Measurements from ENCODE around the gene PIK3R5.
"Not testable (repeated sequence)": the region's sequence is repeated elsewhere in the genome, so short reads cannot be mapped to it uniquely, and the experiment has no call there.

PIK3R5 gene

GRCh38 chr17:8887834-8888703 lies 77.4 kb downstream of the PIK3R5 start:
- CTCF ChIA-PET, result interaction anchor here (1.7 kb wide), 1 partner anchor 110 kb away, joined by 9 read pairs; no protein-coding TSS in a partner anchor
- TF ChIP-seq, protein P1, sequence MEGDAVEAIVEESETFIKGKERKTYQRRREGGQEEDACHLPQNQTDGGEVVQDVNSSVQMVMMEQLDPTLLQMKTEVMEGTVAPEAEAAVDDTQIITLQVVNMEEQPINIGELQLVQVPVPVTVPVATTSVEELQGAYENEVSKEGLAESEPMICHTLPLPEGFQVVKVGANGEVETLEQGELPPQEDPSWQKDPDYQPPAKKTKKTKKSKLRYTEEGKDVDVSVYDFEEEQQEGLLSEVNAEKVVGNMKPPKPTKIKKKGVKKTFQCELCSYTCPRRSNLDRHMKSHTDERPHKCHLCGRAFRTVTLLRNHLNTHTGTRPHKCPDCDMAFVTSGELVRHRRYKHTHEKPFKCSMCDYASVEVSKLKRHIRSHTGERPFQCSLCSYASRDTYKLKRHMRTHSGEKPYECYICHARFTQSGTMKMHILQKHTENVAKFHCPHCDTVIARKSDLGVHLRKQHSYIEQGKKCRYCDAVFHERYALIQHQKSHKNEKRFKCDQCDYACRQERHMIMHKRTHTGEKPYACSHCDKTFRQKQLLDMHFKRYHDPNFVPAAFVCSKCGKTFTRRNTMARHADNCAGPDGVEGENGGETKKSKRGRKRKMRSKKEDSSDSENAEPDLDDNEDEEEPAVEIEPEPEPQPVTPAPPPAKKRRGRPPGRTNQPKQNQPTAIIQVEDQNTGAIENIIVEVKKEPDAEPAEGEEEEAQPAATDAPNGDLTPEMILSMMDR (conservative IDR thresholded peaks at IDR 0.05; ENCODE audit: low read depth), result no peak
- DNase-seq (ENCODE audit: low spot score), result no peak
- POLR2A ChIA-PET (ENCODE audit: low non-redundant PET), result no interaction called here
- H3K27ac ChIP-seq, result no peak overlapping the region

GRCh38 chr17:8887301-8887700 lies 78.2 kb downstream of the PIK3R5 start:
- TF ChIP-seq, protein P1 (conservative IDR thresholded peaks at IDR 0.05; ENCODE audit: low read depth), result no peak
- POLR2A ChIA-PET (ENCODE audit: low non-redundant PET), result no interaction called here
- no peak for DNase-seq (ENCODE audit: low spot score)
- CTCF ChIA-PET, result interaction anchor here (0.5 to 1.2 kb wide), 2 partner anchors 8 to 373 kb away, joined by 3 to 5 read pairs; no protein-coding TSS in a partner anchor
- no peak overlapping the region for H3K27ac ChIP-seq

DNA sequence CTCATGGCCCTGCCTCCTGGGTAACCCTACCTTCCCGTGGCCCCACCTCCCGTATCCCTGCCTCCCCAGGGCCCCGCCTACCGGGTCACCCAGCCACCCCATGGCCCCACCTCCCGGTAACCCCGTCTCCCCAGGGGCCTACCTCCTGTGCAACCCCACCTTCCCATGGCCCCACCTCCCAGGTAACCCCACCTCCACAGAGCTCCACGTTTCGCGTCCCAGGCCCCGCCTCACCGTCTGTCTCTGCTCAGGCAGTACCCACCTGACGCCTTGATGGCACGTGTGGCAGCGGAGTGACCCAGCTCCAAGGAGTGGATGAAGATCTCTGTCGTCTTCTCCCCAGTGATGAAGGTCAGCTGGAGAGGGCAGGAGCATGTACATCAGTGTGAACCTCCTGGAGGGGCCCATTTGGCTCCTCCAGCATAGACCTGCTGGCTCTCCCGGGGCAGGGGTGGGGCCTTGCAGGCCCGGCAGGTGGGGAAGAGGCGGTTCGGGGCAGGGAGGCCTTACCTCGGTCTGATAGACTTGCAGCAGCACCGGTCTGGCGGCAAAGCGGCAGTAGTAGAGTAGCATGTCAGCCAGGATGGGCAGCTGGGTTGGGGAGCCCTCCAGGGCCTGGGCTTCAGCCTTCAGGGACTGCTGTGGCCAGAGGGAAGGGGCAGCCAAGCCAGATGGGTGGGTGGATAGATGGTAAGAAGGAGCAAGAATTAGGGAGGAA lies 79.4 kb downstream of the PIK3R5 start:
- H3K27ac ChIP-seq, result no peak overlapping the region
- ChIA-PET POLR2A (ENCODE audit: low non-redundant PET) (no interaction called here), CTCF (interaction anchor here (1.2 kb wide), 1 partner anchor 10 kb away, joined by 5 read pairs; no protein-coding TSS in a partner anchor)
- TF ChIP-seq, protein P1 (conservative IDR thresholded peaks at IDR 0.05; ENCODE audit: low read depth), result no peak
- DNase-seq (ENCODE audit: low spot score), result no peak

GRCh38 chr17:8885163-8885966 lies 80.1 kb downstream of the PIK3R5 start:
- DNase-seq (ENCODE audit: low spot score); POLR2A ChIA-PET (ENCODE audit: low non-redundant PET); CTCF ChIA-PET; H3K27ac ChIP-seq: not testable (repeated sequence)

DNA sequence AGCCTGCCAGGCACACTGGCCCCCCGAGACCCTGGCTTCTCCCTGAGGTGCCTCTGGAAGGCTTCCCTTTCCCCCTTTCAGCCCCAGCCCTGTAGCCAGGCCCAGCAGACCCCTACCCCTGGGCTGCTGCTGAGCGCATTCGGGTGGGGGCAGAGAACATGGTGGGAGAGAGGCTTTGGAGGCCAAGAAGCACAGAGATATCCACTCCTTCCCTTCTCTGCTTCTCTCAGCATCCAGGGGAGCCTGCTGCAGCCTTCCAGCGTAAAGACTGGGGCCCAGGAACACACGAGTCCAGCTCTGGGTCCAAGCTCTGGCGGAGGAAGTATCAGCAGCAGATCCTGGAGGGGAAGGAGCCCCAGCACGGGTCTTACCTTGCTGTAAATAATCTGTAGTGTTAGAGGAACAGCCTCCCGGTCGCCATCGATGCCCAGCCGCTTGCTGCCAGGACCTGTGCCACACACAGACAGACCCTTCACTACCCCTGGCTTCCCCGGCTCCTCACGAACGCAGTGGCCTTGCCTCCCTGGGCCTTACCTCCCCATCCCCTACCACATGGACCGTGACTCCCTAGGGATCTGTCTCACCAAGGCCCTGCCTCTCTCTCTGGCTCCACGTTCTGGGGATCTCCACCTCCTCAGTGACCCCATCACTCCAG lies 81.0 kb downstream of the PIK3R5 start:
- TF ChIP-seq, protein P1 (conservative IDR thresholded peaks at IDR 0.05; ENCODE audit: low read depth), result no peak
- no peak for DNase-seq (ENCODE audit: low spot score)
- no peak overlapping the region for H3K27ac ChIP-seq
- ChIA-PET POLR2A (ENCODE audit: low non-redundant PET) (no interaction called here), CTCF (no interaction called here)

DNA sequence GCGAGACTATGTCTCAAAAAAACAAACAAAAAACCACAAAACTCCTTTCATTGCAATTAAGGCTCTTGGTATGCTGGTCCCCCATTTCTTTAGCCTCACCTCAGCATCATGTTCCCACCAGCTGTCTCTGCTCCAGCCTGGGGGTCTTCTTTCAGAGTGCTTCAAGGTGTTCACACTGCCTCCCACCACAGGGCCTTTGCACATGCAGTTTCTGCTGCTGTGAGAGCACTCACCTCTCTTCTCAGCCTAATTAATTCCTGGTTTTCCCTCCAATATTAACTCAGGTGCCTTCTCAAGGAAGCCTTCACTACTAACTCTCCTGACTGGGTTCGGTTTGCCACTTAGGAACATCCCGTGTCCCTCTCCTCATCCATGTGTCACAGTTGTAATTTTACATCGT lies 82.2 kb downstream of the PIK3R5 start:
- no peak for DNase-seq (ENCODE audit: low spot score)
- ChIA-PET CTCF (interaction anchor here (0.7 kb wide), 1 partner anchor 30 kb away, joined by 4 read pairs; no protein-coding TSS in a partner anchor), POLR2A (ENCODE audit: low non-redundant PET) (no interaction called here)
- TF ChIP-seq, protein P1 (conservative IDR thresholded peaks at IDR 0.05; ENCODE audit: low read depth), result no peak
- no peak overlapping the region for H3K27ac ChIP-seq
